Mesothelial cell of epicardium (in vitro differentiated cells): ENCODE data around the gene HTR1A. TPM values are rescaled to one million over a fixed set of nuclear protein-coding genes. Genes with fewer than 3 reads are reported as not detected.

ENCODE experiments used
- DNase-seq, 2 experiments: peaks; one replicate each; pipeline ENCODE4 v3.0.0; 2021; ENCODE audit warnings: low spot score in 2 of 2; ENCODE audit not compliant: unreplicated experiment in 2 of 2
- H3K27ac Mint-ChIP-seq: 2 replicates; pipeline ENCODE4 v1.8.0; 2021; ENCODE audit warnings: mixed read lengths
- H3K27me3 Mint-ChIP-seq: 2 replicates; pipeline ENCODE4 v1.8.0; 2021; ENCODE audit warnings: low read depth, mixed read lengths
- H3K36me3 Mint-ChIP-seq: 2 replicates; pipeline ENCODE4 v1.8.0; 2021; ENCODE audit warnings: mixed read lengths
- H3K4me1 Mint-ChIP-seq: 2 replicates; pipeline ENCODE4 v1.8.0; 2021; ENCODE audit warnings: mixed read lengths
- H3K4me3 Mint-ChIP-seq: 2 replicates; pipeline ENCODE4 v1.8.0; 2021; ENCODE audit warnings: mild to moderate bottlenecking, moderate library complexity, mixed read lengths
- H3K9me3 Mint-ChIP-seq: 2 replicates; pipeline ENCODE4 v1.8.0; 2021; ENCODE audit warnings: mixed read lengths
- total RNA-seq: library from RNA; stranded (reverse); gene quantifications from 3 replicates; pipeline ENCODE4 v1.2.1, GENCODE V29; 2021
- TF ChIP-seq, protein P1 (sequence below): fragments of 200-600 bp; sonication (generic); IDR thresholded peaks from one replicate; pipeline ENCODE4 v1.5.0; 2021; ENCODE audit warnings: antibody characterized with exemption; ENCODE audit not compliant: unreplicated experiment

HTR1A gene
- total RNA-seq, 1 donor from 2014 or later, result not detected

DNA sequence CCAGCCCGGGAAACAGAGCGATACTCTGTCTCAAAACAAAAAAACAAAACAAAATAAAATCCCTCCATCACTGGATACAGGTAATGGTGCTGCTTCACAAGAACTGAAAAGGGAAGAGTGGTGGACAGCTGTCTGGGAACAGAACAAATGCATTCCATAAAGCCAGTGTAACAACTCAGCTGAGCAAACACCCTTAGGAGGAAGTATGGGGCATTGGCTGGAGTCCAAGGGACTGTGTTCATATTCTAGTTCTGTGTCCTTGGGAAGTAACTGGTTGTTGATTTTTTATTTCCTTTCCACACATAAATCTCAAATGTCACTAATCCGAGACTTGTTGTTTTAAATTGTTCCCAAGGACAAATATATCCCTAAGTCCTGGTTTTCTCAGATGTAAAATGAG, 38.3 kb downstream of the HTR1A start:
- Mint-ChIP-seq H3K27ac (no peak overlapping the region), H3K27me3 (no peaks in the 10 kb centered on the region), H3K4me1 (no peaks in the 10 kb centered on the region), H3K36me3 (no peaks in the 10 kb centered on the region), H3K4me3 (no peak overlapping the region), H3K9me3 (no peaks in the 10 kb centered on the region)
- DNase-seq, result no peak
- TF ChIP-seq, protein P1, sequence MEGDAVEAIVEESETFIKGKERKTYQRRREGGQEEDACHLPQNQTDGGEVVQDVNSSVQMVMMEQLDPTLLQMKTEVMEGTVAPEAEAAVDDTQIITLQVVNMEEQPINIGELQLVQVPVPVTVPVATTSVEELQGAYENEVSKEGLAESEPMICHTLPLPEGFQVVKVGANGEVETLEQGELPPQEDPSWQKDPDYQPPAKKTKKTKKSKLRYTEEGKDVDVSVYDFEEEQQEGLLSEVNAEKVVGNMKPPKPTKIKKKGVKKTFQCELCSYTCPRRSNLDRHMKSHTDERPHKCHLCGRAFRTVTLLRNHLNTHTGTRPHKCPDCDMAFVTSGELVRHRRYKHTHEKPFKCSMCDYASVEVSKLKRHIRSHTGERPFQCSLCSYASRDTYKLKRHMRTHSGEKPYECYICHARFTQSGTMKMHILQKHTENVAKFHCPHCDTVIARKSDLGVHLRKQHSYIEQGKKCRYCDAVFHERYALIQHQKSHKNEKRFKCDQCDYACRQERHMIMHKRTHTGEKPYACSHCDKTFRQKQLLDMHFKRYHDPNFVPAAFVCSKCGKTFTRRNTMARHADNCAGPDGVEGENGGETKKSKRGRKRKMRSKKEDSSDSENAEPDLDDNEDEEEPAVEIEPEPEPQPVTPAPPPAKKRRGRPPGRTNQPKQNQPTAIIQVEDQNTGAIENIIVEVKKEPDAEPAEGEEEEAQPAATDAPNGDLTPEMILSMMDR, result no peak

DNA sequence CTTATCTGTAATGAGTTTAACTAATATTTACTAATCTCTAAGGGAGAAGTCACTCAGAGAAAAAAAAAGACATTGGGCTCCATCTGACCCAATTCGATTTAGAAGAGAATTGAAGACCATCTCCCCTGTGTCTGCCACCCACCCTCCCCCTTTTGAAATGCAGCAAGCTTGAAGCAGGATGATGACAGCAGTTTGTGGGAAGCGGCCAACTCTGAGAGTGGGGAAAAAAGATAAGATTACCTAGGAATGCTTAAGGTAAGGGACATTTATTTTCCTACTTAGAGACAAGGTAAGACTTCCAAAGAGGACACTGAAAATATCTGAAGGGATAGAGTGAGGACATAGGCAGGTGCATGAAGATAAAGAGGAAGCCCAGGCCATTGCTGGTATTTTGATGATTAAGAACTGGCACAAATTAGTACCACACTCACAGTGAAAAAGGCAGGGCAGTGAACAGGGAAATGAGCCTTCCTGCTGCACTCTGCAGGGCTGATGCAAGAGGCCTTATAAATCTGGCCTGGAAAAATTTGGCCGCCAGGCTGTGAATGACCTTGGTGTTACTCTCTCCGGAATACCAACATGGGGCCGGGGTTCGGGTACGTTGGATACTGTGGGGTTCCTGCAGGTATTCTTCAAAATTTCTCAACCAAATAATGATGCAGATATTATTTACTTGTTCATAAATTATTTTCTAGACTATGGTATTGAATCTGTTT, 42.3 kb downstream of the HTR1A start:
- Mint-ChIP-seq H3K4me3 (no peak overlapping the region), H3K4me1 (no peaks in the 10 kb centered on the region), H3K9me3 (peaks cover 3% of the 10 kb centered on the region), H3K27me3 (no peaks in the 10 kb centered on the region), H3K36me3 (no peaks in the 10 kb centered on the region), H3K27ac (no peak overlapping the region)
- no peak for DNase-seq
- TF ChIP-seq, protein P1, result no peak

DNA sequence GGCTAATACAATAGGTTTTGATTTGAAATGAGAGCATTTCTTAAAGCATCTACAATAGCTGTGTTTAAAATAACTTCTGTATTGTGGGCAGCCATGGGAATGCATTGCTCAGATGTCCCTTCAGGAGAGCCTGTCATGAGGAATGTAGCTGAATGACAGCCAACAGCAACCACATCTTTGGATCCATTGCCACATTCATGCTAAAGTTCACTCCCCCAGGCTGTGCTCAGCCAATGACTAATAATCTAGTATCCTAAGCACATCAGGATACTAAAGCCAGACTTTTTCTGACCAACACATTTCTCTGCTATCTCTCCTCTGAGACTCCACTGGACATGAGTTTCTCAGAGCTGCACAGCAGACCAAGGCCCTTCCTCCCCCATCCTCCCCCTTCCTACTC, 45.5 kb downstream of the HTR1A start:
- H3K4me3 Mint-ChIP-seq, result no peak overlapping the region
- H3K36me3 Mint-ChIP-seq, result no peaks in the 10 kb centered on the region
- H3K4me1 Mint-ChIP-seq, result no peaks in the 10 kb centered on the region
- TF ChIP-seq, protein P1, result no peak
- H3K9me3 Mint-ChIP-seq, result peaks cover 8% of the 10 kb centered on the region
- H3K27me3 Mint-ChIP-seq, result no peaks in the 10 kb centered on the region
- DNase-seq, result no peak
- H3K27ac Mint-ChIP-seq, result no peak overlapping the region

DNA sequence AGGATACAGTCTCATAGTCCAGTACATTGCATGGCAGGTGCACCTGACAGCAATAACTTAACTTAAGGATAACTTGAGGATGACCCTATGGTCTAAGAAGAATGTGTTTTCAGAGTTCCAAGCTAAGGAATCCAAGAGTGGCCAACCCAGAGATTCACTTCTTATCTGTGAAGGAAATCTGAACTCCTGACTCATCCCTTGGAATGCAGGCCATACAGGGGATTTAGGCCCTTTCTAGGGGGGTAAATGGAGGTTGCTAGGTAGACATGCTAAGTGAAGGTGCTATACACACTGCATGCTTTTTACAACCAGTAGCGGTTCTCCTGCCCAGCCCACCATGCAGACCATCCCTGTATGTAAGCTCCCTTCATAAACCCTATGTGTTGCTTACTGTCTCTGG, 50.4 kb downstream of the HTR1A start:
- peaks cover 9% of the 10 kb centered on the region for H3K9me3 Mint-ChIP-seq
- H3K27ac Mint-ChIP-seq, result no peak overlapping the region
- DNase-seq, result no peak
- H3K27me3 Mint-ChIP-seq, result no peaks in the 10 kb centered on the region
- H3K36me3 Mint-ChIP-seq, result no peaks in the 10 kb centered on the region
- TF ChIP-seq, protein P1, result no peak
- H3K4me3 Mint-ChIP-seq, result no peak overlapping the region
- no peaks in the 10 kb centered on the region for H3K4me1 Mint-ChIP-seq

Other genes with a start within 250 kb of the HTR1A start
- gene RNF180, start 203.4 kb upstream of the HTR1A start, total RNA-seq, result 7.9 to 10.0 TPM (median 8.6 TPM) in 3 replicates